Measurements from ENCODE around the gene MAP3K6.

GRCh38 chr1:27356619-27357280, 10.0 kb downstream of the MAP3K6 start:
- no peak for TF ChIP-seq POLR2AphosphoS5 (IDR thresholded peaks at IDR 0.05; ENCODE audit: low read depth, low read length)
- no peak for TF ChIP-seq POLR2A (IDR thresholded peaks at IDR 0.05; ENCODE audit: low read depth, low read length)
- no peak for TF ChIP-seq TAF1 (IDR thresholded peaks at IDR 0.05; ENCODE audit: low read depth, low read length)

Measured in GM12891 (cell line).